SK-N-SH treated with all-trans-retinoic acid at 6 μM for 48 hours (cell line): ENCODE results near the gene PAQR9.

Experiments
- ATAC-seq: fragments of 200-7000 bp; cut with Tn5 transposase; 3 replicates; pipeline ENCODE4 v1.9.1; 2020; ENCODE audit warnings: mild to moderate bottlenecking, moderate library complexity
- ARNTL ChIP-seq: fragments of 450-650 bp; formaldehyde crosslinking; IDR thresholded peaks from 2 replicates; pipeline ENCODE4 v1.5.0; 2020; ENCODE audit warnings: low read depth, mild to moderate bottlenecking, moderate library complexity, borderline replicate concordance
- BACH2 ChIP-seq: fragments of 250-450 bp; sonication (Bioruptor Pico); IDR thresholded peaks from 2 replicates; pipeline ENCODE4 v1.9.0; 2021; ENCODE audit warnings: mild to moderate bottlenecking, borderline replicate concordance
- CREB5 ChIP-seq: fragments of 250-450 bp; sonication (Bioruptor Pico); IDR thresholded peaks from 2 replicates; pipeline ENCODE4 v1.5.1; 2020; ENCODE audit warnings: low read depth, mild to moderate bottlenecking, moderate library complexity
- CSRNP3 ChIP-seq: fragments of 250-450 bp; sonication (Bioruptor Pico); IDR thresholded peaks from 2 replicates; pipeline ENCODE4 v1.5.1; 2021; ENCODE audit warnings: mild to moderate bottlenecking, moderate library complexity
- ISL1 ChIP-seq: fragments of 250-450 bp; sonication (Bioruptor Pico); IDR thresholded peaks from 2 replicates; pipeline ENCODE4 v2.1.2; 2022; ENCODE audit warnings: mild to moderate bottlenecking, moderate library complexity
- OSR1 ChIP-seq: fragments of 250-450 bp; sonication (Bioruptor Pico); IDR thresholded peaks from 2 replicates; pipeline ENCODE4 v1.8.0; 2022; ENCODE audit warnings: moderate library complexity, mild to moderate bottlenecking, inconsistent platforms
- PATZ1 ChIP-seq: fragments of 250-450 bp; sonication (Bioruptor Pico); IDR thresholded peaks from 2 replicates; pipeline ENCODE4 v1.8.0; 2020; ENCODE audit warnings: mild to moderate bottlenecking, moderate library complexity, borderline replicate concordance
- POU6F1 ChIP-seq: fragments of 250-450 bp; sonication (Bioruptor Pico); IDR thresholded peaks from 2 replicates; pipeline ENCODE4 v1.8.0; 2021; ENCODE audit warnings: low read depth, mild to moderate bottlenecking, moderate library complexity, borderline replicate concordance
- PPARA ChIP-seq: fragments of 250-450 bp; sonication (Bioruptor Pico); IDR thresholded peaks from 2 replicates; pipeline ENCODE4 v1.5.0; 2020; ENCODE audit warnings: mild to moderate bottlenecking, borderline replicate concordance
- RARB ChIP-seq: fragments of 250-450 bp; sonication (Bioruptor Pico); IDR thresholded peaks from 2 replicates; pipeline ENCODE4 v1.8.0; 2021; ENCODE audit warnings: mild to moderate bottlenecking, moderate library complexity
- SNAI2 ChIP-seq: fragments of 250-450 bp; sonication (Bioruptor Pico); IDR thresholded peaks from 2 replicates; pipeline ENCODE4 v1.5.0; 2020; ENCODE audit warnings: mild to moderate bottlenecking, moderate library complexity
- TCF4 ChIP-seq: fragments of 250-450 bp; sonication (Bioruptor Pico); IDR thresholded peaks from 2 replicates; pipeline ENCODE4 v1.8.0; 2021; ENCODE audit warnings: mild to moderate bottlenecking, moderate library complexity, borderline replicate concordance
- TOX ChIP-seq: fragments of 250-450 bp; sonication (Bioruptor Pico); IDR thresholded peaks from 2 replicates; pipeline ENCODE4 v1.8.0; 2021; ENCODE audit warnings: mild to moderate bottlenecking, moderate library complexity, borderline replicate concordance
- TSHZ2 ChIP-seq: fragments of 250-450 bp; sonication (Bioruptor Pico); IDR thresholded peaks from 2 replicates; pipeline ENCODE4 v1.5.0; 2020; ENCODE audit warnings: mild to moderate bottlenecking, moderate library complexity
- ZC3H10 ChIP-seq: fragments of 250-450 bp; sonication (Bioruptor Pico); IDR thresholded peaks from 2 replicates; pipeline ENCODE4 v1.5.1; 2021; ENCODE audit warnings: mild to moderate bottlenecking, moderate library complexity
- ZNF565 ChIP-seq: fragments of 450-650 bp; formaldehyde crosslinking; conservative IDR thresholded peaks from 2 replicates; pipeline ENCODE4 v1.5.0; 2020; ENCODE audit warnings: low read depth, mild to moderate bottlenecking, moderate library complexity
- ZNF8 ChIP-seq: fragments of 450-650 bp; formaldehyde crosslinking; IDR thresholded peaks from 2 replicates; pipeline ENCODE4 v1.5.0; 2020; ENCODE audit warnings: mild to moderate bottlenecking, moderate library complexity

The PAQR9 gene

GRCh38 chr3:142926368-142926944, 37.0 kb downstream of the PAQR9 start:
- TF ChIP-seq TSHZ2 (CRISPR knock-in tag), result no peak
- no peak for TF ChIP-seq OSR1
- TF ChIP-seq BACH2 (CRISPR knock-in tag), result no peak
- no peak for TF ChIP-seq CSRNP3 (CRISPR knock-in tag)
- ATAC-seq, result no peak

GRCh38 chr3:142925140-142925539, 38.3 kb downstream of the PAQR9 start:
- ATAC-seq, result no peak
- TF ChIP-seq TCF4 (CRISPR knock-in tag) (no peak), RARB (CRISPR knock-in tag) (no peak), PATZ1 (no peak), PPARA (CRISPR knock-in tag) (no peak), ARNTL (CRISPR knock-in tag) (no peak), CSRNP3 (CRISPR knock-in tag) (no peak), TOX (CRISPR knock-in tag) (no peak), CREB5 (CRISPR knock-in tag) (no peak), TSHZ2 (CRISPR knock-in tag) (no peak), POU6F1 (no peak), ISL1 (CRISPR knock-in tag) (no peak), SNAI2 (CRISPR knock-in tag) (no peak), ZNF565 (no peak), ZC3H10 (no peak), ZNF8 (CRISPR knock-in tag) (no peak), OSR1 (no peak)
